HUDEP-2 (cell line): Measurements from ENCODE around the gene PCDH9.
"Not testable (repeated sequence)": the region's sequence is repeated elsewhere in the genome, so short reads cannot be mapped to it uniquely, and the experiment has no call there.

Experiments used
- DNase-seq, 76 experiments: peaks; one replicate each; lab custom pipeline; 2025; ENCODE audit not compliant: unreplicated experiment in 76 of 76; lab: John Stamatoyannopoulos, UW

PCDH9 gene

DNA sequence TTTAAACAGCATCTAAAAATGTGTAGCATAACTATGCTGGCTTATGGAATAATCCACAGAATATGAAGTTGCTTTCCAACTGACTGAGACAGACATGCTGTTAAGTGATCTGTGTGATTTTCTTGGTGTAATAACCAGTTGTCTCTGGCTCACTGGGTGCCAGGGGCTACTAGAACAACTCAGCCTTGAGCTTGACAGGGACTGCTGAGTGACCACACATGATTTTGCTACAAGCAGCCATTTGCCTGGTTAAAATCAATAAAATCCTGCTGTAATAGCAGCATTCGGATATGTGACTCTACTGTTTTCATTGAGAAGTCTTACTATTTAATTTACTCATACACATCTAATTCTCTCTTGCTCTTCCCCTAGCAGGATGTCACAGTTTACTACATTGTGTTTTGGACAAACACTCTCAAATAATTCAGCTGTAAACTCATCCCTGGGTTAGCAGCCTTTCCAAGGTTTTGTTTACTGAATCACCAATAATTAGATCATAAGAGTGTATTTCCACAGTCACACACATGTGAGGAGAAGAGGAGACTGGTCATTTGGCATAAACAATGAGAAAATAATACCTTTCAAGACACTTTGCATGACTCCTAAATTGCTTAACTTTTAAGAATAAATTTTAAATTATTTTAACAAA lies 426.2 kb downstream of the PCDH9 start:
- DNase-seq: no peak

GRCh38 chr13:66803013-66803807 lies 426.9 kb downstream of the PCDH9 start:
- DNase-seq: no peak

- DNase-seq: no peak
Observed at GRCh38 chr13:66795636-66796035, 434.5 kb downstream of the PCDH9 start.

DNA sequence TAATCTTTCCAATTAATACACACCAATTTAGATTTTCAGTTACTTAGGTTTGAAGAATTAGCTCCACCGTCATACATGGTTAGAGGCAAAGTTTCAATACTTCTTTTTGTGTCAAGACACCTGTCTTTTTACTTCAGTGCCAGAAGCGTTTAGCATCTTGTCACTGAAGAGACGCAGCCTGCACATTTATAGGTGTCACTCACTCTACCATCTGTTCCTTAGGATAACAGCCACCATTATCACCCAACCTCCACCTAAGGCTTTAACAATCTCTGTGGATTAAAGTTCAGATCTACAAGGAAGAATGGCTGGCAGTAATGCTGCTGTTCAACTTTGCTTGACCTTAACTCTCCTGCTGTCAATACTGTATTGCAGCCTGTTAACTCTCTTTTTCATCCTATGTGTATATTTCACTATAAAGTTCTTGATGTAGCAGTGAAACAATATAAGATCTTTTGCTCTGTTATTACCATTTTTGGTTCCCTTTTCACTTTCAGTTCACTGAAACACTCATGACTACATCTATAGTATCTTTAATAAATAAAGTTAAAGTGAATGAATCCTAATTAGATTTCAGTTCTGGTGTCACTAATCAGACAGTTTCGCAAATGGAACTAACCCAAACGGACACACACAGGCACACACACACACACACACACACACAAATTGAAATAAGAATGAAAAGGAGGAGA lies 435.6 kb downstream of the PCDH9 start:
- DNase-seq: no peak

GRCh38 chr13:66790861-66791260 lies 439.3 kb downstream of the PCDH9 start:
- DNase-seq: no peak

GRCh38 chr13:66781241-66781640 lies 448.9 kb downstream of the PCDH9 start:
- no peak for DNase-seq

- DNase-seq: no peak
Observed at GRCh38 chr13:66780814-66781213, 449.3 kb downstream of the PCDH9 start.

DNA sequence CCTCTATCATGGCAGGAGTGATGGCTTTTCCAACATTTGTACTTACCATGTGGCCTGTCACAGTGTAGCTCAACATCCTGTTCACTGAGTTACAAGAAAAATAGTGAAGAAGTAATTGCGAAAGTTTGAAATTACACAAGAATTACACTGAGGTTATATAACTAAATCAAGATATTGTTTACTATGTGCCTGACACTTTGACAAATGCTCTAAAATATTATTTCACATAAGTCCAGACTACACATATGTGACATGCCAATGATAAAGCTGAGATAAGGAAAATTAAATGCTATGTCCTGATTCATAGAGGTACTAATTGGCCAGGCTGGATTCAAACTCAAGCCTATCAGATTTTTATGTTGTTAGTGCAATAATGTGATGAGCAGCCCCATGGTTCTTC lies 451.7 kb downstream of the PCDH9 start:
- DNase-seq: no peak

- DNase-seq: no peak
Observed at GRCh38 chr13:66775196-66775595, 454.9 kb downstream of the PCDH9 start.

DNA sequence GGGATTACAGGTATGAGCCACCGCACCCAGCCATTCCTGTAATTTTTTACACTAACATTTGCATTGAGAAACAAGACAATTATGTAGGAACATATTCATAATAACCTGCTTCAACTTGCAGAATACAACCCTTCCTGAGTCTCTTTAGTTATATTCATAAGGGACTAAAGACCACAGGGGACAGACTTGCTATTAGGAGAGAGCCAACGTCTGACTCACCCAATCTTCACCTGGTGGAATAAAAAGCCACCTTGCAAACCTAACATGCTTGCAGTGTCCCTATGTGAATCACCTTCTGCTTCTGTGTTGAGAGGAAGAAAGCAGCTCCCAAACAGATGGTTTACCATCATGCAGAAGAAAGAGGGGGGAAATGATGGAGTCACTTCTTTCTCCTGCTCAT lies 456.1 kb downstream of the PCDH9 start:
- no peak for DNase-seq

- no peak for DNase-seq
Observed at GRCh38 chr13:66765559-66765958, 464.6 kb downstream of the PCDH9 start.

GRCh38 chr13:66760678-66761077 lies 469.5 kb downstream of the PCDH9 start:
- DNase-seq: not testable (repeated sequence)

DNA sequence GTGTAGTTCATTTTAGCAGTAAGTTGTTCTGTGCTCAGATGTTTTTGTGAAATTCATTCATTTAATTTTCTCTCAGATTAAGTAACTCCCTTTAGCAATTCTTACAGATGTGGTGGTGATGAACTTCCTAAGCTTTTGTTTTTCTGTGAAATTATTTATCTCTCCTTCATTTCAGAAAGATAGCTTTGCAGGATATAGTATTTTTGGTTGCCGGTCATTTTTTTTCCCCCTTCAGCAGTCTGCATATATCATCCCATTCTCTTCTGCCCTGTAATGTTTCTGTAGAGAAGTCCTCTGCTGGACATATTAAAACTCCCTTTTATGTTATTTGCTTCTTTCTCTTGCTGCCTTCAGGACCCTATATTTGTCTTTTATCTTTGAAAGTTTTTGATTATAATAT lies 470.2 kb downstream of the PCDH9 start:
- DNase-seq: no peak

GRCh38 chr13:66751691-66752090 lies 478.4 kb downstream of the PCDH9 start:
- no peak for DNase-seq

GRCh38 chr13:66748712-66749111 lies 481.4 kb downstream of the PCDH9 start:
- no peak for DNase-seq

DNA sequence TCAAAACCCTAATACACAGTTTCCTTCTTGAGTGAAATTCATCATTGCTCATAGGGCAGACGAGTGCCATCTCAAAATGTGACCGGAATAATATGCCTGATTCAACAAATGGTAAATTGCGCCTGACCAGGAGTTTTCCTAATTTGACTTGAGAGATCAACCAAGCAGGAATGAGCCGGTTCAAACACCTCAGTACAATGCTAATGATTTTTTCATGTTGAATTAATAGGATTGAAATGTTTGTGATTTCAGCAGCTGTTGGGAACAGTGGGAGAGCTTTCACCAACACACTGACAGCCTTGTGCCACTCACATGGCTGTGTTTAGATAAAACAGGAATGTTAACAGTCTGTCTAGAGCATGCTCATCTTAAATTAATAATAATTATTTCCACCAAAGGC lies 484.8 kb downstream of the PCDH9 start:
- DNase-seq: no peak

DNA sequence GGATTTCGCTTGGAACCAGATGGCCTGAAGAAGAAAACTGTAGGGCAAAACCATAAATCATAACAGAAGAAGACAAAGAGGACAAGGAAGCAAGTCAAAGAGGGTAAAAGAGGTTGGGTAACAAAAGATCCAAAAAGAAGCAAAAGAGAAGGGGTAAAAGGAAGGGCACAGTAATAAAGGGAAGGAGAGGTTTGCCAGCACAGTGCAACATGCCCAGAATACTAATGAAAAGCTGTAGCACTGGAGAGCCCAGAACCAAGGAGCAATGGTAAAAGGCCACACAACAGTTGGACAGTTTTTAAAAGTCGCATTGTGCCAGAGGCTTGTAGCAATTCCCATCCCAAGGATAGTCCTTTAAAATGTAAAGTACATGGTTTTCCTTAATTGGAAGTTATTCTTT lies 506.6 kb downstream of the PCDH9 start:
- no peak for DNase-seq

DNA sequence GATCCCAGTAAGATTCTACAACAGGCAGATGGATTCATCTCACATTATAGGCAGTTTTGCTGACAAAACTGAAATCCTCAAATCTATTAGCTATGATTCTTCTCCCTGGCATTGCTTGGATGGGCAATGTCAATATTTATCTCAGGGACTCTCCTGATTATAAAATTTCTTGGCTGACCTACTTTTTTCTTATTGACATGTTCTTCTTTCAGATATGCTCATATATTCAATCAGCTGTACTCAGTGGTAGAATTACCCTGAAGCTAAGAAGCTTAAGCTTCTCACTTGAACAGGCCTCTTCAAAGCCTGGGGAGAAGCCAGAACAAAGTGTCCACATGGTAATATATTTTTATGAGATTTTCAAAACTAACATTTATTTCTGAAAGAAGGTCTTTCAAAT lies 513.6 kb downstream of the PCDH9 start:
- no peak for DNase-seq

DNA sequence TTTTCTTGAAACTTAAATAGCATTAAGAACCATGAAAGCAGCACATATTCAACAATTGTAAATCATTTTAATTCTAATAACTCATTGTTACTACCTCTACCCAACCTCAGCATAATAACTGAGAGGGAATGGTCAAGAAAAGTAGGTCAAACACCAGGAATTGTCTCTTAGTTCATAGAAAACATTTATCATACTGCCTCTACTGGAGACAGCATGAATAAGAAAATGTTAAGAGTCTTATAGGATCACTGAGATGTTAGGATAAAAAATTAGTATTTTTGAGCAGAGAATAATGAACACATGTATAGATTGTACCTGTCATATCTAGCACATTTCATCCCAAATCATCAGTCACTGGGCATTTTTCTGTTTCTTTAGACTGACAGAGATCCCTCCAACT lies 515.3 kb downstream of the PCDH9 start:
- DNase-seq: no peak

- no peak for DNase-seq
Observed at GRCh38 chr13:66704110-66704509, 526.0 kb downstream of the PCDH9 start.

- no peak for DNase-seq
Observed at GRCh38 chr13:66703597-66703996, 526.5 kb downstream of the PCDH9 start.

DNA sequence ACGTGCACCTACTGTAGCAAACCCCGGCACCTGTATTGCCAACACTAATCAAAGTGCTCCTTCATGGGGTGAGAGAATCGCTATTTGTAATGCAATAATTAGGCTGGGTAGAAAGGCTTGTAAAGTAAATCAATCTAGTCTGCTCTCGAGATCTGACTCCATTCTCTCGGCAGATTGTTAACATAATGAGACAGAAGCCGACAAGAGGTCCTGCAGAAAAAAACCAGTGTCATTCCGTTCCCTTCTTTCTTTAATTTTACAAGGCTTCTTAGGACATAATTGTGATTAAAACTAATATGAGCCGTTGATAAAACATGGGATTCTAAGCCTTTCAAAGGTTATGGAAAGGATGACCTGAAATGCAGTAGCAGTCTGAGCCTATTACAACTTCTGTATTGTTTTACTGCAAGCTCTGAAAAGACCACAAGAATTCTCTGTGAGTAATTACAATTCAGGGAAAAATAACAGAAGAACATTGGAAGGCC lies 530.0 kb downstream of the PCDH9 start:
- no peak for DNase-seq
